T-helper 2 cell (primary cell): Measurements from ENCODE around the gene CD27.
"Not testable (repeated sequence)": the region's sequence is repeated elsewhere in the genome, so short reads cannot be mapped to it uniquely, and the experiment has no call there.

Experiments
- DNase-seq, 5 experiments: peaks; one replicate each; pipeline versions ENCODE4 v3.0.0 to v3.0.0-alpha.2; 2012 to 2022
- total RNA-seq, 2 donors: gene quantifications; one replicate each; lab custom pipeline; 2026; lab: John Stamatoyannopoulos, UW

The CD27 gene
- 21.5 to 53.5 reads per million in 2 donors for total RNA-seq

- peak in 2 of 5 experiments; percentile 40 to 71 for DNase-seq
These were observed at the start of gene CD27 for GRCh38 chr12:6444704-6445688. CD27 (plus strand) TSS chr12:6444955; CDS start chr12:6445096, 141 bp downstream.

- DNase-seq = no peak
These were observed 48.7 kb upstream of the CD27 start for GRCh38 chr12:6396031-6396430.

- no peak for DNase-seq
These were observed 44.7 kb upstream of the CD27 start for GRCh38 chr12:6399884-6400644.

GRCh38 chr12:6404390-6404789 lies 40.4 kb upstream of the CD27 start:
- no peak for DNase-seq

- no peak for DNase-seq
These were observed 38.8 kb upstream of the CD27 start for GRCh38 chr12:6405963-6406362.

DNA sequence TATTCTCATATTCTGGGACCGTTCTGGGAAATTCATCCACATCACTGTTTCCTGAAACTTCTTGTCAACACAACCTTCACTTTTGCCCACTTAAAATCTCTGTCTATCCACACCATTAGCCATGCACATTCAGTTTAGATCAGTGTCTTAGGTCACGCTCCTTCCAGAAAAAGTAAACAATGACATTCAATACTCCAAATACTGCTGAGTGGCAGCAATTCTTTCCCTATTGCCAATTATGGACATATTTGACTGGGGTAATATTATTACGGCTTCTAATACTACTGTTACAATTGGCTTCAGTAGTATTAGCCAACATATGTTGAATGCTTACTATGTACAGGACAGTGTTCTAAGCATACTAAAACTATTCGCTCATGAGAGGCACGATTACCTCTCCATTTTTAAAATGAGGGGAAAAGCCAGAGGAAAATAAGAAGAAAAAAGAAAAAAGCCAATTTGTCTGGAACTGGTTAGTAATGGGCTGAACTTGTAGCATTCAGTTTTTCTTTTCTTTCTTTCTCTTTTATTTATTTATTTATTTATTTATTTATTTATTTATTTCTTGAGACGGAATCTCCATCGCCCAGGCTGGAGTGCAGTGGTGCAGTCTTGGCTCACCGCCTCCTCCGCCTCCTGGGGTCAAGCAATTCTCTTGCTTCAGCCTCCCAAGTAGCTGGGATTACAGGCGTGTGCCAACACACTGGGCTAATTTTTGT lies 37.4 kb upstream of the CD27 start:
- DNase-seq = no peak

DNA sequence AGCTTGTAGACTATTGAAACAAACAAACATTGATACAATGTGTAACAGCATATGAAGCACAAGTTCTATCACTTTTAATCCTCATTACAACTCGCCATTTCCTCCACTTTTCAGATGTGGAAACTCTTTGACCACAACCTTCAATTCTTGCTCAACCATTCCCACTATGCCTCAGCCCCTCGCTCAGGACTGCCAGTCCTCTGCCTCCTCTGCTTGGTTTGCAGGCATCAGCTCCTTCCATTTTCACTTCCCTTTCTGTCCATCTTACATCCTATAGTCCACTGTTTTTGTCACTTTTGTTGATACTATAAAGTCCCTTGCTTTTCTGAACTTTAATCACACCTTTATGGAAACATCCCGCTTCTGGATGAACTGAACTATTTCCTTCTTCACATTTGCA lies 28.2 kb upstream of the CD27 start:
- DNase-seq = no peak

- no peak for DNase-seq
These were observed 26.0 kb upstream of the CD27 start for GRCh38 chr12:6418796-6419195.

DNA sequence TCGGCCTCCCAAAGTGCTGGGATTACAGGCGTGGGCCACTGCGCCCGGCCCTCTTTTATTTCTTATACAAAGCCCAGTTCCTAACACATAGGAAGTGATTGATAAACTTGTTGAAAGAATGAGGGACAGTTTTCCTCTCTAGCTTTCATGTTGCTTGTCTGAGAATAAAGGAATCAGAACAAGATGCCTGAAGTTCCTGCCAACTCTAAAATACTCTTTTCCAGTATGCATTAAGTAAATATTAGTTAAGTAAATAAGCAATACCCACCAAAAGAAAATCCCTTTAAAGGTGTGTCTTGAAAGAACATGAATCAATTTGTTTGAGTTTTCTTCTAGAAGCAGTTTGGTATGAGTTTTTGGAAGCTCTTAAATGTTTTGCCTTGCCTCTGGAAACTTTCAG lies 24.4 kb upstream of the CD27 start:
- DNase-seq = no peak

DNA sequence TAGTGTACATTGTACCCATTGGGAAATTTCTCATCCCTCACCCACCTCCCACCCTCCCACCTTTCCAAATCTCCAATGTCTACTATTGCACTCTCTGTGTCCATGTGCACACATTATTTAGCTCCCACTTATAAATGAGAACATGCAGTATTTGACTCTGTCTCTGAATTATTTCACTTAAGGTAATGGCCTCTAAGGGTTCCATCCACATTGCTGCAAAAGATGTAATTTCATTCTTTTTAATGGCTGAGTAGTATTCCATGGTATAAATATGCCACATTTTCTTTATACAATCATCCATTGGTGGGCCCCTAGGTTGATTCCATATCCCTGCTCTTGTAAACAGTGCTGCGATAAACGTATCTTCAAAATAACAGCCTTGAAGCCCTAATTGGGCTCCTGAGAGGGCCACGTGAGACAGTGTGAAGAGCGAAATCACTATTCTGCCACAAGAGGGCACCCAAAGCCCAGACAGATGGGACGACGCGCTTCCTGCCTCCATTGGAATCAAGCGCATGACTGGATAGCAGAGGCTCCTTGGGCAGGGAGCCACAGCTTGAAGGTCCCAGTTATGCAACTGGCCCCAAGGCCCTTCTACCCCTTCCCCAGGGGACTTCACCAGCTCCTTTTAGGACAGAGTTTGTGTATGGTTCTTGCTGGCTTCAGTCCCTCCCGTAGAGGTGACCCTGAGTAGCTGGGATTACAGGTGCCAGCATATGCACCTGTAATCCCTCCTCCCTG lies 21.3 kb upstream of the CD27 start:
- peak; percentile 37 to 91 (median 68) for DNase-seq

DNA sequence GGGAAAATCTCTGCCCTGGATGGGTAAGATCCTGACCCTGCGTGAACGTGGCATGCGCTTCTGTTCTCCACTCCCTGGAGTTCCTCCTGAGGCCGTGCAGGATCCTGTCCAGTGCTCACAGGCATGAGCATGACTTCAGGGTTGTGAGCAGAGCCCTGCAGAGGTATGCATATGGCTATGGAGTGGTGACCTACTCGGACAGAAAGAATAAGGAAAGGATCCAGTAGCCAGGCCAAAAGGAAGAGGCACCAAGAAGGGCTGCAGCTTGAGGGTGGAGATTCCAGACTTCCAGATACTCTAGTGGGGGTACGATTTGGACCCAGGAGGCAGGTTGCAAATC lies 20.8 kb upstream of the CD27 start:
- no peak for DNase-seq

GRCh38 chr12:6424866-6425265 lies 19.9 kb upstream of the CD27 start:
- DNase-seq = peak in 1 of 5 experiments; percentile 35

GRCh38 chr12:6425590-6426531 lies 18.9 kb upstream of the CD27 start:
- DNase-seq = peak in 1 of 5 experiments; percentile 48

DNA sequence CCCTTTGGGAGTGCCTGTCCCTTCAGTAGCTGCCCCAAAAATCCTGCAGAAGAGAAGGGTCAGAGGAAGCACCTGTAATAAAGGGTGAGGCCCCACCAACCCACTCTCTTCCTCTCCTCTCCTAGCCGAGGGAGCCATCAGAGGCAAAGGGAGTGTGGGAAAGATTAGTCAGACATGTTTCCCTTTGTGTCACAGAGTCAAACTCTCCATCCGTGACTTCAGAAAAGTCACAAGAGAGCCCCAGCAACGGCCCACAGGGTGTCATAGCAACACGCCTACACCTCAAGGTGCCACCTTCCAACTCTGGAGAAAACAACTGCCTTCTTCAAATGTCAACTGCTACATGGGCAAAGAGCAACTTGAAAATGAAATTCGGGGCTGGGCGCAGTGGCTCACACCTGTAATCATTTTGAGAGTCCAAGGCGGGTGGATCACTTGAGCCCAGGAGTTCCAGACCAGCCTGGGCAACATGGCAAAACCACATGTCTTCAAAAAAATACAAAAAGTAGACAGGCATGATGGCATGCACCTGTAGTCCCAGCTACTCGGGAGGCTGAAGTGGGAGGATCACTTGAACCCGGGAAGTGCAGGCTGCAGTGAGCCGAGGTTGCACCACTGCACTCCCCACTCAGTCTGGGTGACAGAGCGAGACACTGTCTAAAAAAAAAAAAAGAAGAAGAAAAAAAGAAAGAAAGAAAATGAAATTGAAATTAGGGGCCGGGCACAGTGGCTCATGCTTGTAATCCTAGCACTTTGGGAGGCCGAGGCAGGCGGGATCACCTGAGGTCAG lies 17.7 kb upstream of the CD27 start:
- peak in 4 of 5 experiments; percentile 53 to 91 (median 81) for DNase-seq

DNA sequence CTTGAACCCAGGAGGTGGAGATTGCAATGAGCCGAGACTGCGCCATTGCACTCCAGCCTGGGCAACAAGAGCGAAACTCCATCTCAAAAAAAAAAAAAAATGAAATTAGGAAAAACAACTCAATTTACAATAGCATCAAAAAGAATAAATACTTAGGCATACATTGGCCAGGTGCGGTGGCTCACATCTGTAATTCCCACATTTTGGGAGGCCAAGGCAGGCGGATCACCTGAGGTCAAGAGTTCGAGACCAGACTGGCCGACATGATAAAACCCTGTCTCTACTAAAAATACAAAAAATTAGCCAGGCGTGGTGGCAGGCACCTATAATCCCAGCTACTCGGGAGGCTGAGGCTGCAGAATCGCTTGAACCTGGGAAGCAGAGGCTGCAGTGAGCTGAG lies 17.0 kb upstream of the CD27 start:
- not testable (repeated sequence) for DNase-seq

DNA sequence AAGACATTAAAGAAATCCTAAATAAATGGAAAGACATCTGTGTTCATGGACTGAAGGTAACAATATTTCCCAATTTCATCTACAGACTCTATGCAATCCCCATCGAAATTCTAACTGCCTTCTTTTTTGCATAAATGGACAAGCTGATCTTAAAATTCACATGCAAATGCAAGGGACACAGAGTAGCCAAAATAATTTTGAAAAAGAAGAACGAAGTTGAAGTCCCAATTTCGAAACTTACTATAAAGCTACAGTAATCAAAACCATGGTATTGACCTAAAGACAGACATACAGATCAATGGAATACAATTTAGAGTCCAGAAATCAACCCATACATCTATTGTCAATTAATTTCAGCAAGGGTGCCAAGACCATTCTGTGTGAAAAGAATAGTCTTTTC lies 16.4 kb upstream of the CD27 start:
- no peak for DNase-seq

- no peak for DNase-seq
These were observed 14.4 kb upstream of the CD27 start for GRCh38 chr12:6430124-6430989.

GRCh38 chr12:6432991-6433390 lies 11.8 kb upstream of the CD27 start:
- no peak for DNase-seq
